HG03432 (cell line): Measurements from ENCODE around the gene HSPBAP1.
"Not testable (repeated sequence)": the region's sequence is repeated elsewhere in the genome, so short reads cannot be mapped to it uniquely, and the experiment has no call there.

ENCODE experiments used
- ATAC-seq: cut with Tn5 transposase; IDR thresholded peaks from one replicate; pipeline ENCODE4 v1.9.1; 2021; ENCODE audit warnings: mild to moderate bottlenecking, moderate library complexity; ENCODE audit not compliant: unreplicated experiment

The HSPBAP1 gene

GRCh38 chr3:122786066-122786465 is 7.6 kb downstream of the HSPBAP1 start:
- ATAC-seq = no peak

GRCh38 chr3:122785231-122785630 is 8.4 kb downstream of the HSPBAP1 start:
- no peak for ATAC-seq

DNA sequence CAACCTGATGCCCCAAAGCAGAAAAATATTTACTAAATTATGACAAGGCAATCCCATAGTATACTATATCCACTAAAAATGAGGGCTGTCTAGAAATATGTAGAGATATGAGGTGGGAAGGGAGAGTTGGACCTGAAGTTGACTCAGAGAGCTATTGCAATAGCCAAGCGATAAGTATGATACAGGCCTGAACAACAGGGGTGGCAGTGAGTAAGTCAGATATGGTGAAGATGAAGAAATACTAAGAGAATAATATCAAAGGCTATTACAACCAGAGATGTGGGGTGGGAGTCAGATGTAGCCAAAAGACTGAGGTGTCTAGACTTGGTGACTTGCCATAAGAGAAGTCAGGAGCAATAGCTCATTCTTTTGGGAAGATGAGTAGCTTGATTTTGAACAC is 9.2 kb downstream of the HSPBAP1 start:
- ATAC-seq = no peak

- no peak for ATAC-seq
These were observed 10.8 kb downstream of the HSPBAP1 start for GRCh38 chr3:122782804-122783203.

DNA sequence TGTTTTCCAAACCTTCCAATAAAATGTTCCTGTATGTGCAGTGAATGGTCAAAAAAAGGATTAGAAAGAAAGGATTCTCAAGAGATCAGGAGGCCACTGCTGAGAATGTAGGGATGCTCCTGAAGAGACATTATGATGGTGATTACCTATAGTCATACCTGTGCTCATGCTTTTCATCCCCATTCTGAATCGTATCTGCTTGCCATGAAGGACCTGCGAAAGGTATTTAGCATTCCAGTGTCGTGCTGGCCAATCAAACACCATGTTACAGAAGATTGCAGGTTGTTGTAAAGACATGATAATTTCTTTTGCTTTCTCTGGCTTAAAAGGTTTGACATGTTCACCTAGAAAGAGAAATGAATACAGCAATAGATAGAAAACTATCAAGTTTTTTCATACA is 16.1 kb downstream of the HSPBAP1 start:
- ATAC-seq = no peak

- ATAC-seq = no peak
These were observed 16.8 kb downstream of the HSPBAP1 start for GRCh38 chr3:122776675-122777468.

DNA sequence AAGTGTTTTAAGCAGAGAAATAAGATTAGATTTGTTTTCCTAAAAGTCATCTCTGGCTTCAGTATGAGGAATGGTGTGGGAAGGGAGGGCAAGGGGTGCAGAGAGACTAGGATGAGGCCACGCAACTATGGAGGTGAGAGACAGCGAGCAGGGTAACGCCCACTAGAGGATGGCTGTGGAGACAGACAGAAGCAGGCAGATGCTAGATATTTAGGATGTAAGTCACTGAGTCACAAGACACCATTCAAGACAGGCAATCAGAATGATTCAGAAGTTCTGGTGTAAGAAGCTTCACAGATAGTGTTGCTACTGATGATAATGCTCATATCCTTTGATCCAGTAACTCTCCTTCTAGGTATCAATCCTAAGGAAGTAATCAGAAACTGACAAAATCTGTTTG is 19.1 kb downstream of the HSPBAP1 start:
- ATAC-seq = peak; percentile 21

DNA sequence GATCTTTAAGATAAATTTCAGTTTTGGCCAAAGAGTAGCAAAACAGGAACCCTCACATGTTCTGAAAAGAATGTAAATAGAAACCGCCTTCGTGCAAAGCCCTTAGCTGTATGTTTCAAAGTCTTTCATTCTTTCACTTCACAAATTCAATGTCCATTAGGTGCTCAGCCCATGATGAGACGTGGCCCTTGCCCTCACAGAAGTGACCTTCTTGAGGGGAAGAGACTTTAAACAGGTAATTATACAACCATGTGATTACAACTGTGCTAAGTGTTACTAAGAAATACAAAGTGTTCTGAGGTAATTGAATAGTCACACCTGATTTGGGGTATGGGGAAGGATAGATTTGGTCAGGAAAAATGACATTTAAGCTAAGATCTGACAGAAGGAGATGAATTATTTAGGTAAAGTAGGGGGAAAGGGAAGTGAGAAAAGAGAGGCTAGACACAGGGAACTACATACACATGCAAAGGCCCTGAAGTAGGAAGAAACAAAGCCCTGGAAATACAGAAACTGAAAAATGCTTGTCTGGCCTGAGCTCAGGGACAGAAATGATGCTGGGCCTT is 19.6 kb downstream of the HSPBAP1 start:
- peak; percentile 71 for ATAC-seq

GRCh38 chr3:122772827-122773226 is 20.8 kb downstream of the HSPBAP1 start:
- ATAC-seq = no peak

GRCh38 chr3:122770521-122771202 is 23.0 kb downstream of the HSPBAP1 start:
- no peak for ATAC-seq

DNA sequence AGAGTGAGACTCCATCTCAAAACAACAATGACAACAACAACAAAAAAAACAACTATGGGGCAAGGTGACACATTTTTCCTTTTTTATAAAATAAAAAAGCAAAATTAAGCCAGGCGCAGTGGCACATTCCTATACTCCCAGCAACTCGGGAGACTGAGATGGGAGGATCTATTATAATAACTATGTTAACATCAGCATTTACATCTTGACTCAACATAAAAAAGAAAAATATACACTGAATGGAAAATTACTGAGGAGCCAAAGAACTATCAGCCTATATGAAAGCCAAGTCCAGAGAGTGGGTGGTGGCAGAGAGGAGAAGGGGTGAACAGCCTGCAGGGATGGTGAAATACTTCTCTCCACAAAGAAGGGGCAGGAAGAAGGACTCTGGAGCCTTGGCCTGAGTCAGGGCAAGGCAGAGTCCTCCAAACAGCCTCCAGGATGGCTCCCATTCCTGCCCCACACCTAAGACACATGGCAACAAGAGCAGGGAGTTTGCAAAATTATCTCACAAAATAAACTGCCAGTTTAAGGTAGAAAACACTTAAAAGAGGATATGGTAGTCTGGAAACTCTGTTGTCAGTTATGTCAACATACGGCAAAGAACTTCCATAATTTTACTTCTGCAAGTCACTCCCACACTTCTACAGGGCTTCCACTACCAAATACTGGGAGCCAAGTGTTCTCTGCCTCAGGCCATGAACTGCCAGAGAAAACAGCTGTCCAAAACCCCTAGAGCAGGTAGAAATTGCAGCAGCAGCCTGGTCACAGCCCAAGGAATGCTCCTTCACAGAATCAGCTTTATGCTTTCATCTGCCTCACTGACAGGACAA is 25.9 kb downstream of the HSPBAP1 start:
- no peak for ATAC-seq

DNA sequence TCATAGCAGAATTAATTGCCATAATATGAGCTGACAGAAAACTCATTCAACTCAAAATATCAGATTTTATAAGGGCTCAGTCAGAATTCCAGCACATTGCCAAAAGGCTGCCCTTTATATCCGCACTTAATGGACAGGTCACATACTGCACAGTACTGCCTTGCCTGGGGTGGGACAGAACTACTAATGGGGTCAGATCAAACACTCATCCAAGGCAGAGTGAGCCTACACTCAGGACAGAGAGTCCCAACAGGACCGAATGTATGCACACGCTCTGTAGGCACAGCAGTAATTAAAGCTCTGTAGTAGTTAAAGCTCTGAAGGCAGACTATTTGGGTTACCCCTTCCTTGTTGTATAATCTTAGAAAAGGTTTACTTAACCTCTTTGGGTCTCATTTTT is 27.2 kb downstream of the HSPBAP1 start:
- no peak for ATAC-seq

- no peak for ATAC-seq
These were observed 33.0 kb downstream of the HSPBAP1 start for GRCh38 chr3:122760453-122761271.

- no peak for ATAC-seq
These were observed 34.6 kb downstream of the HSPBAP1 start for GRCh38 chr3:122758877-122759560.

- no peak for ATAC-seq
These were observed 38.1 kb downstream of the HSPBAP1 start for GRCh38 chr3:122755491-122755890.

DNA sequence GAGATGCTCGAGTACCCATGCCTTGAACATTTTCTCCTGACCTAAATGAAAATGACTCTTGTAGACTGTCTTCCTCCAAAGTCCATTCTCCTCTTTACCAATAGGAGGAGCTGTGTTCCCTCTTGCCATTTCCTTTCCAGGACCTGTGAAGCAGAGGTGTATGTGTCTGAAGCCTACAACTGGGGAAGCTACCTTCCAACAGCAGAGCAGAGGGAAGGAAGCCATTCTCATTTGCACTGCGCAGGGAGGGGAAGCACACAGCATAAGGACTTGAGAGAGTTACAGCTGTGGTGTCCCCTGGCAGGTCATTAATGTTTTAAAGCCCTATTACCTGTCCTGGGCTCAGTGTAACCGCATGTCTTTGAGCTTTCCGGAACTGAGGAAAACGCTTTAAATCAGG is 38.7 kb downstream of the HSPBAP1 start:
- ATAC-seq = peak; percentile 68

- ATAC-seq = no peak
These were observed 45.3 kb downstream of the HSPBAP1 start for GRCh38 chr3:122748347-122748746.

DNA sequence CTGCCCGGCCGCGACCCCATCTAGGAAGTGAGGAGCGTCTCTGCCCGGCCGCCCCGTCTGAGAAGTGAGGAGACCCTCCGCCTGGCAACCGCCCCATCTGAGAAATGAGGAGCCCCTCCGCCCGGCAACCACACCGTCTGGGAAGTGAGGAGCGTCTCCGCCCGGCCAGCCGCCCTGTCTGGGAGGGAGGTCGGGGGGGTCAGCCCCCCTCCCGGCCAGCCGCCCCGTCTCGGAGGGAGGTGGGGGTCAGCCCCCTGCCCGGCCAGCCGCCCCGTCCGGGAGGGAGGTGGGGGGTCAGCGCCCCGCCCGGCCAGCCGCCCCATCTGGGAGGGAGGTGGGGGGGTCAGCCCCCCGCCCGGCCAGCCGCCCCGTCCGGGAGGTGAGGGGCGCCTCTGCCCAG is 46.3 kb downstream of the HSPBAP1 start:
- not testable (repeated sequence) for ATAC-seq

- no peak for ATAC-seq
These were observed 48.1 kb downstream of the HSPBAP1 start for GRCh38 chr3:122745369-122746021.
